Adrenal gland (tissue), 12 donors: Measurements from ENCODE around the gene CAMTA1. TPM values are rescaled to one million over a fixed set of nuclear protein-coding genes. Genes with fewer than 3 reads are reported as not detected.

Source experiments
- DNase-seq, 7 donors: peaks; one replicate each; pipeline ENCODE4 v3.0.0-alpha.2; 2019 to 2020
- H3K27ac ChIP-seq, 5 donors: fragments of 200-600 bp; sonication (generic) in 4 of 5; 1 replicate in 3 of 5; 2 replicates in 2 of 5; pipeline versions ENCODE4 v1.5.1 to v1.8.0; 2016 to 2020; ENCODE audit warnings: mild to moderate bottlenecking in 1 of 5
- H3K27me3 ChIP-seq: fragments of 200-600 bp; 2 replicates; pipeline ENCODE4 v1.8.0; 2021
- H3K36me3 ChIP-seq, 2 donors: fragments of 200-600 bp; replicated peaks in 1 of 2; 1 replicate in 1 of 2; 2 replicates in 1 of 2; pipeline versions ENCODE4 v1.5.1 to v1.8.0; 2018 to 2022
- H3K4me1 ChIP-seq, 2 donors: fragments of 200-600 bp; replicated peaks in 1 of 2; 1 replicate in 1 of 2; 2 replicates in 1 of 2; pipeline versions ENCODE4 v1.5.1 to v1.8.0; 2018 to 2021
- H3K4me3 ChIP-seq, 4 donors: fragments of 200-600 bp; sonication (generic) in 3 of 4; one replicate each; pipeline ENCODE4 v1.5.1; 2016 to 2018
- H3K9me3 ChIP-seq, 3 donors: fragments of 200-600 bp; sonication (generic) in 1 of 3; replicated peaks in 1 of 3; 1 replicate in 2 of 3; 2 replicates in 1 of 3; pipeline versions ENCODE4 v1.5.1 to v1.8.0; 2016 to 2021
- POLR2A ChIP-seq, 2 donors: fragments of 450-650 bp; IDR thresholded peaks; one replicate each; pipeline ENCODE4 v1.6.1; 2017; ENCODE audit warnings: antibody characterized with exemption in 2 of 2, mild to moderate bottlenecking in 2 of 2, moderate library complexity in 1 of 2
- WGBS, 4 donors: extraction: QIAGEN DNeasy Blood & Tissue Kit in 2 of 4; methylation state at CpG; one replicate each; pipeline versions ENCODE4 v1.1.5 to v1.1.7; 2013 to 2017; 5-methylcytosine and 5-hydroxymethylcytosine counted together
- intact Hi-C, 2 donors: fragments of 100-400 bp; cut with DNase I; formaldehyde crosslinking; loops; one replicate each; pipeline versions ENCODE4 v1.14.1 to v1.15.0; 2022 to 2023
- polyA plus RNA-seq, 3 donors: library from polyadenylated mRNA; stranded (reverse); fragments of 200-250 nt in 2 of 3; fragments of 350-450 nt in 1 of 3; fragmentation: Illumina TruSeq in 1 of 3; extraction: RNeasy Lipid Tissue Mini Kit (QIAGEN cat#74804) in 1 of 3; gene quantifications; one replicate each; pipeline ENCODE4 v1.2.3, GENCODE V29; 2013 to 2014
- total RNA-seq, 9 donors: library from RNA; depleted of rRNA in 4 of 9; stranded (reverse); fragments of >200 nt in 4 of 9; fragments of 120-200 nt in 1 of 9; fragmentation: NEBNext Ultra II Directional in 1 of 9; extraction: Animal tissue kit (Norgen Biotek cat#: 25700) in 1 of 9; gene quantifications; one replicate each; pipeline versions ENCODE4 v1.1.0 to v1.2.4, GENCODE V29; 2013 to 2023
- TF ChIP-seq, protein P1 (sequence below), 6 experiments: fragments of 450-650 bp in 4 of 6; fragments of 200-600 bp in 2 of 6; sonication (generic) in 1 of 6; IDR thresholded peaks; 1 replicate in 5 of 6; 2 replicates in 1 of 6; pipeline versions ENCODE4 v1.5.1 to v1.8.0; 2016 to 2021; ENCODE audit warnings: antibody characterized with exemption in 6 of 6, mild to moderate bottlenecking in 2 of 6, moderate library complexity in 1 of 6
- donor health status: healthy with polysubstance abuse.
- donor health status: Bipolar disorder and iron deficiency.
- donor health status: DM: yes; HTN: yes; CAD: no.
- donor health status: DM: no; HTN: no; CAD: no.
- donor health status: DM: no; HTN: no; CAD: no.
- donor health status: DM: yes; HTN: yes; CAD: no.

The CAMTA1 gene
- total and polyA plus RNA-seq, 12 donors = 62.9 to 141 (median 96.9) TPM

DNA sequence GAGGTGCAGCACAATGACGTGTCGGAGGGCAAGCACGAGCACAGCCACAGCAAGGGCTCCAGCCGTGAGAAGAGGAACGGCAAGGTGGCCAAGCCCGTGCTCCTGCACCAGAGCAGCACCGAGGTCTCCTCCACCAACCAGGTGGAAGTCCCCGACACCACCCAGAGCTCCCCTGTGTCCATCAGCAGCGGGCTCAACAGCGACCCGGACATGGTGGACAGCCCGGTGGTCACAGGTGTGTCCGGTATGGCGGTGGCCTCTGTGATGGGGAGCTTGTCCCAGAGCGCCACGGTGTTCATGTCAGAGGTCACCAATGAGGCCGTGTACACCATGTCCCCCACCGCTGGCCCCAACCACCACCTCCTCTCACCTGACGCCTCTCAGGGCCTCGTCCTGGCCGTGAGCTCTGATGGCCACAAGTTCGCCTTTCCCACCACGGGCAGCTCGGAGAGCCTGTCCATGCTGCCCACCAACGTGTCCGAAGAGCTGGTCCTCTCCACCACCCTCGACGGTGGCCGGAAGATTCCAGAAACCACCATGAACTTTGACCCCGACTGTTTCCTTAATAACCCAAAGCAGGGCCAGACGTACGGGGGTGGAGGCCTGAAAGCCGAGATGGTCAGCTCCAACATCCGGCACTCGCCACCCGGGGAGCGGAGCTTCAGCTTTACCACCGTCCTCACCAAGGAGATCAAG, 878.3 kb downstream of the CAMTA1 start:
- intact Hi-C loops = no loop called here
- Histone ChIP-seq H3K27me3 (no peaks in the 10 kb centered on the region), H3K4me3 (no peak overlapping the region), H3K36me3 (no peaks in the 10 kb centered on the region), H3K4me1 (no peaks in the 10 kb centered on the region), H3K27ac (no peak overlapping the region), H3K9me3 (no peaks in the 10 kb centered on the region)
- no peak for DNase-seq
- 90 to 95% (median 93%) methylated on average over 29 to 38 of the region's 38 CpGs for WGBS, 4 donors
- no peak for TF ChIP-seq POLR2A (IDR thresholded peaks at IDR 0.05)
- TF ChIP-seq, protein P1, sequence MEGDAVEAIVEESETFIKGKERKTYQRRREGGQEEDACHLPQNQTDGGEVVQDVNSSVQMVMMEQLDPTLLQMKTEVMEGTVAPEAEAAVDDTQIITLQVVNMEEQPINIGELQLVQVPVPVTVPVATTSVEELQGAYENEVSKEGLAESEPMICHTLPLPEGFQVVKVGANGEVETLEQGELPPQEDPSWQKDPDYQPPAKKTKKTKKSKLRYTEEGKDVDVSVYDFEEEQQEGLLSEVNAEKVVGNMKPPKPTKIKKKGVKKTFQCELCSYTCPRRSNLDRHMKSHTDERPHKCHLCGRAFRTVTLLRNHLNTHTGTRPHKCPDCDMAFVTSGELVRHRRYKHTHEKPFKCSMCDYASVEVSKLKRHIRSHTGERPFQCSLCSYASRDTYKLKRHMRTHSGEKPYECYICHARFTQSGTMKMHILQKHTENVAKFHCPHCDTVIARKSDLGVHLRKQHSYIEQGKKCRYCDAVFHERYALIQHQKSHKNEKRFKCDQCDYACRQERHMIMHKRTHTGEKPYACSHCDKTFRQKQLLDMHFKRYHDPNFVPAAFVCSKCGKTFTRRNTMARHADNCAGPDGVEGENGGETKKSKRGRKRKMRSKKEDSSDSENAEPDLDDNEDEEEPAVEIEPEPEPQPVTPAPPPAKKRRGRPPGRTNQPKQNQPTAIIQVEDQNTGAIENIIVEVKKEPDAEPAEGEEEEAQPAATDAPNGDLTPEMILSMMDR (IDR thresholded peaks at IDR 0.05) = no peak

DNA sequence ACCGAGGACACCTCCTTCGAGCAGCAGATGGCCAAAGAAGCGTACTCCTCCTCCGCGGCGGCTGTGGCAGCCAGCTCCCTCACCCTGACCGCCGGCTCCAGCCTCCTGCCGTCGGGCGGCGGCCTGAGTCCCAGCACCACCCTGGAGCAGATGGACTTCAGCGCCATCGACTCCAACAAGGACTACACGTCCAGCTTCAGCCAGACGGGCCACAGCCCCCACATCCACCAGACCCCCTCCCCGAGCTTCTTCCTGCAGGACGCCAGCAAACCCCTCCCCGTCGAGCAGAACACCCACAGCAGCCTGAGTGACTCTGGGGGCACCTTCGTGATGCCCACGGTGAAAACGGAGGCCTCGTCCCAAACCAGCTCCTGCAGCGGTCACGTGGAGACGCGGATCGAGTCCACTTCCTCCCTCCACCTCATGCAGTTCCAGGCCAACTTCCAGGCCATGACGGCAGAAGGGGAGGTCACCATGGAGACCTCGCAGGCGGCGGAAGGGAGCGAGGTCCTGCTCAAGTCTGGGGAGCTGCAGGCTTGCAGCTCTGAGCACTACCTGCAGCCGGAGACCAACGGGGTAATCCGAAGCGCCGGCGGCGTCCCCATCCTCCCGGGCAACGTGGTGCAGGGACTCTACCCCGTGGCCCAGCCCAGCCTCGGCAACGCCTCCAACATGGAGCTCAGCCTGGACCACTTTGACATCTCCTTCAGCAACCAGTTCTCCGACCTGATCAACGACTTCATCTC, 879.1 kb downstream of the CAMTA1 start:
- intact Hi-C loops = no loop called here
- 91 to 96% (median 93%) methylated on average over 15 to 48 of the region's 48 CpGs for WGBS, 4 donors
- TF ChIP-seq POLR2A (IDR thresholded peaks at IDR 0.05) = no peak
- TF ChIP-seq, protein P1 (IDR thresholded peaks at IDR 0.05) = no peak

GRCh38 chr1:7664893-7665250, 879.6 kb downstream of the CAMTA1 start:
- Histone ChIP-seq H3K4me3 (no peak overlapping the region), H3K4me1 (no peaks in the 10 kb centered on the region), H3K27me3 (no peaks in the 10 kb centered on the region), H3K9me3 (no peaks in the 10 kb centered on the region), H3K36me3 (no peaks in the 10 kb centered on the region), H3K27ac (no peak overlapping the region)
- DNase-seq = no peak
- no peak for TF ChIP-seq POLR2A (IDR thresholded peaks at IDR 0.05)
- TF ChIP-seq, protein P1 (IDR thresholded peaks at IDR 0.05) = no peak
- WGBS, 4 donors = 80 to 93% (median 90%) methylated on average over 1 to 21 of the region's 21 CpGs
- intact Hi-C loops = loop anchor here (5.0 kb wide), 1 partner anchor 237 kb away; no protein-coding TSS in a partner anchor

More for the DNA sequence above, 879.1 kb downstream of the CAMTA1 start:
- no peaks in the 10 kb centered on the region for H3K36me3 ChIP-seq
- H3K9me3 ChIP-seq = no peaks in the 10 kb centered on the region
- H3K27ac ChIP-seq = no peak overlapping the region
- H3K27me3 ChIP-seq = no peaks in the 10 kb centered on the region
- no peaks in the 10 kb centered on the region for H3K4me1 ChIP-seq
- H3K4me3 ChIP-seq = no peak overlapping the region
- DNase-seq = no peak

GRCh38 chr1:7666249-7666648, 881.0 kb downstream of the CAMTA1 start:
- H3K9me3 ChIP-seq = no peaks in the 10 kb centered on the region

More at GRCh38 chr1:7666249-7666648, 881.0 kb downstream of the CAMTA1 start:
- H3K4me3 ChIP-seq = no peak overlapping the region
- intact Hi-C loops = loop anchor here (2.0 to 5.0 kb wide), 2 partner anchors 87 to 236 kb away; no protein-coding TSS in a partner anchor
- no peaks in the 10 kb centered on the region for H3K27me3 ChIP-seq
- 64 to 85% (median 74%) methylated on average over 6 of the region's 6 CpGs for WGBS, 4 donors
- H3K36me3 ChIP-seq = no peaks in the 10 kb centered on the region
- no peak overlapping the region for H3K27ac ChIP-seq
- no peaks in the 10 kb centered on the region for H3K4me1 ChIP-seq
- DNase-seq = no peak
- TF ChIP-seq, protein P1 (IDR thresholded peaks at IDR 0.05) = no peak
- no peak for TF ChIP-seq POLR2A (IDR thresholded peaks at IDR 0.05)
